Karpas-422 (cell line): ENCODE data around the gene NCAPD3. TPM values are rescaled to one million over a fixed set of nuclear protein-coding genes. Genes with fewer than 3 reads are reported as not detected.

Experiments used
- DNase-seq: peaks from one replicate; pipeline ENCODE4 v3.0.0-alpha.2; 2015
- H2AFZ ChIP-seq: fragments of 200-600 bp; sonication (generic); 2 replicates; pipeline ENCODE4 v1.6.1; 2014; ENCODE audit warnings: antibody characterized with exemption, low read length, mixed read lengths
- H3K27ac ChIP-seq: fragments of 200-600 bp; sonication (generic); 2 replicates; pipeline ENCODE4 v1.5.1; 2014; ENCODE audit warnings: mild to moderate bottlenecking, low read length, moderate library complexity
- H3K27me3 ChIP-seq: fragments of 200-600 bp; sonication (generic); 2 replicates; pipeline ENCODE4 v1.6.1; 2014; ENCODE audit warnings: low read length, mixed read lengths
- H3K36me3 ChIP-seq: fragments of 200-600 bp; sonication (generic); 2 replicates; pipeline ENCODE4 v1.6.1; 2014; ENCODE audit warnings: low read length, mixed read lengths; ENCODE audit not compliant: insufficient read depth
- H3K4me1 ChIP-seq: fragments of 200-600 bp; sonication (generic); 2 replicates; pipeline ENCODE4 v1.6.1; 2014; ENCODE audit warnings: mild to moderate bottlenecking, low read length, mixed read lengths
- H3K4me2 ChIP-seq: fragments of 200-600 bp; sonication (generic); 2 replicates; pipeline ENCODE4 v1.6.1; 2014; ENCODE audit warnings: low read length, low read depth, mild to moderate bottlenecking; ENCODE audit not compliant: poor library complexity, severe bottlenecking
- H3K4me3 ChIP-seq: fragments of 200-600 bp; sonication (generic); 2 replicates; pipeline ENCODE4 v1.5.1; 2014; ENCODE audit warnings: mild to moderate bottlenecking, antibody characterized with exemption, low read length, mixed read lengths
- H3K79me2 ChIP-seq: fragments of 200-600 bp; sonication (generic); 2 replicates; pipeline ENCODE4 v1.6.1; 2014; ENCODE audit warnings: mild to moderate bottlenecking, low read length, mixed read lengths
- H3K9ac ChIP-seq: fragments of 200-600 bp; sonication (generic); 2 replicates; pipeline ENCODE4 v1.6.0; 2014; ENCODE audit warnings: low read length
- H3K9me2 ChIP-seq: fragments of 200-600 bp; sonication (generic), shearing (Covaris generic); replicated peaks from 2 replicates; pipeline ENCODE4 v1.6.0; 2014; ENCODE audit warnings: mild to moderate bottlenecking, low read length, moderate library complexity; ENCODE audit not compliant: insufficient read depth
- H3K9me3 ChIP-seq: fragments of 300-700, 200-600 bp; sonication (generic); 2 replicates; pipeline ENCODE4 v1.6.1; 2014; ENCODE audit warnings: low read length, mixed read lengths
- H4K20me1 ChIP-seq: fragments of 200-600 bp; sonication (generic); 2 replicates; pipeline ENCODE4 v1.6.1; 2014; ENCODE audit warnings: mild to moderate bottlenecking, antibody characterized with exemption, low read length, low read depth; ENCODE audit not compliant: insufficient read depth
- total RNA-seq: library from RNA; depleted of rRNA; stranded (reverse); fragments of >200 nt; shearing (Covaris generic); gene quantifications from 2 replicates; pipeline ENCODE4 v1.2.3, GENCODE V29; 2014; ENCODE audit warnings: low replicate concordance

Gene NCAPD3
- total RNA-seq, 1 experiment from 2014 or later, result 22.0 TPM

GRCh38 chr11:134170919-134171281 is 52.9 kb downstream of the NCAPD3 start:
- Histone ChIP-seq H3K4me3 (no peak overlapping the region), H3K9ac (no peak overlapping the region), H3K4me2 (no peak overlapping the region), H3K9me2 (no peaks in the 10 kb centered on the region), H4K20me1 (no peaks in the 10 kb centered on the region), H3K27me3 (no peaks in the 10 kb centered on the region), H3K27ac (no peak overlapping the region), H3K4me1 (no peaks in the 10 kb centered on the region), H3K36me3 (peaks cover 4% of the 10 kb centered on the region), H2AFZ (no peak overlapping the region), H3K9me3 (no peaks in the 10 kb centered on the region), H3K79me2 (no peaks in the 10 kb centered on the region)
- no peak for DNase-seq

- H3K79me2 ChIP-seq, result no peaks in the 10 kb centered on the region
- H3K27me3 ChIP-seq, result no peaks in the 10 kb centered on the region
- no peak overlapping the region for H3K9ac ChIP-seq
- H3K4me1 ChIP-seq, result no peaks in the 10 kb centered on the region
- no peaks in the 10 kb centered on the region for H3K9me2 ChIP-seq
- no peaks in the 10 kb centered on the region for H4K20me1 ChIP-seq
- no peak overlapping the region for H3K4me3 ChIP-seq
- H3K27ac ChIP-seq, result no peak overlapping the region
- no peak for DNase-seq
- no peak overlapping the region for H3K4me2 ChIP-seq
- H3K9me3 ChIP-seq, result no peaks in the 10 kb centered on the region
- peaks cover 4% of the 10 kb centered on the region for H3K36me3 ChIP-seq
- no peak overlapping the region for H2AFZ ChIP-seq
These were observed 53.4 kb downstream of the NCAPD3 start for GRCh38 chr11:134170177-134170918.

GRCh38 chr11:134164490-134165370 is 59.0 kb downstream of the NCAPD3 start:
- no peak overlapping the region for H3K9ac ChIP-seq
- no peak overlapping the region for H3K4me2 ChIP-seq
- no peak overlapping the region for H3K27ac ChIP-seq
- no peaks in the 10 kb centered on the region for H3K9me3 ChIP-seq
- no peak overlapping the region for H3K4me3 ChIP-seq
- no peaks in the 10 kb centered on the region; the same call in 1 of the 2 replicates for H3K36me3 ChIP-seq
- H3K27me3 ChIP-seq, result no peaks in the 10 kb centered on the region
- no peaks in the 10 kb centered on the region for H4K20me1 ChIP-seq
- no peak overlapping the region for H2AFZ ChIP-seq
- H3K79me2 ChIP-seq, result no peaks in the 10 kb centered on the region
- no peak for DNase-seq
- no peaks in the 10 kb centered on the region for H3K9me2 ChIP-seq
- H3K4me1 ChIP-seq, result no peaks in the 10 kb centered on the region

GRCh38 chr11:134159652-134160051 is 64.1 kb downstream of the NCAPD3 start:
- H3K79me2 ChIP-seq, result no peaks in the 10 kb centered on the region
- H3K4me3 ChIP-seq, result no peak overlapping the region
- H4K20me1 ChIP-seq, result no peaks in the 10 kb centered on the region
- no peak overlapping the region for H3K4me2 ChIP-seq
- H3K27ac ChIP-seq, result no peak overlapping the region
- H3K9me3 ChIP-seq, result no peaks in the 10 kb centered on the region
- no peak overlapping the region for H3K9ac ChIP-seq
- H2AFZ ChIP-seq, result no peak overlapping the region
- H3K9me2 ChIP-seq, result no peaks in the 10 kb centered on the region
- H3K27me3 ChIP-seq, result no peaks in the 10 kb centered on the region
- H3K4me1 ChIP-seq, result no peaks in the 10 kb centered on the region
- H3K36me3 ChIP-seq, result no peaks in the 10 kb centered on the region; the same call in none of the 2 replicates
- DNase-seq, result no peak

- no peak overlapping the region for H3K9ac ChIP-seq
- no peaks in the 10 kb centered on the region for H3K4me1 ChIP-seq
- H3K36me3 ChIP-seq, result no peaks in the 10 kb centered on the region; the same call in none of the 2 replicates
- no peaks in the 10 kb centered on the region for H3K9me2 ChIP-seq
- no peaks in the 10 kb centered on the region for H3K9me3 ChIP-seq
- no peak overlapping the region for H3K27ac ChIP-seq
- H3K4me3 ChIP-seq, result no peak overlapping the region
- H3K4me2 ChIP-seq, result no peak overlapping the region
- DNase-seq, result no peak
- H2AFZ ChIP-seq, result no peak overlapping the region
- H4K20me1 ChIP-seq, result no peaks in the 10 kb centered on the region
- no peaks in the 10 kb centered on the region for H3K79me2 ChIP-seq
- H3K27me3 ChIP-seq, result no peaks in the 10 kb centered on the region
These were observed 65.7 kb downstream of the NCAPD3 start for GRCh38 chr11:134158023-134158422.

GRCh38 chr11:134157451-134157850 is 66.3 kb downstream of the NCAPD3 start:
- DNase-seq, result no peak
- no peak overlapping the region for H3K27ac ChIP-seq
- H3K4me2 ChIP-seq, result no peak overlapping the region
- no peaks in the 10 kb centered on the region for H3K9me2 ChIP-seq
- no peaks in the 10 kb centered on the region for H3K4me1 ChIP-seq
- H3K9ac ChIP-seq, result no peak overlapping the region
- H2AFZ ChIP-seq, result no peak overlapping the region
- H3K4me3 ChIP-seq, result no peak overlapping the region
- H4K20me1 ChIP-seq, result no peaks in the 10 kb centered on the region
- H3K79me2 ChIP-seq, result no peaks in the 10 kb centered on the region
- no peaks in the 10 kb centered on the region; the same call in 1 of the 2 replicates for H3K36me3 ChIP-seq
- no peaks in the 10 kb centered on the region for H3K9me3 ChIP-seq
- H3K27me3 ChIP-seq, result no peaks in the 10 kb centered on the region

- Histone ChIP-seq H3K79me2 (no peaks in the 10 kb centered on the region), H2AFZ (no peak overlapping the region), H3K27me3 (no peaks in the 10 kb centered on the region), H3K27ac (no peak overlapping the region), H3K9me3 (no peaks in the 10 kb centered on the region), H3K9ac (no peak overlapping the region), H3K4me3 (no peak overlapping the region), H3K9me2 (no peaks in the 10 kb centered on the region), H3K36me3 (no peaks in the 10 kb centered on the region; the same call in 1 of the 2 replicates), H3K4me2 (no peak overlapping the region), H4K20me1 (no peaks in the 10 kb centered on the region), H3K4me1 (no peaks in the 10 kb centered on the region)
- DNase-seq, result no peak
These were observed 67.6 kb downstream of the NCAPD3 start for GRCh38 chr11:134155946-134156865.
